NK-92 treated with Interleukin-12 subunit alpha and Interleukin-12 subunit beta, amount 100 ng/mL, for 24 hours (cell line): ENCODE results near the gene BICD1.
"Not testable (repeated sequence)": the region's sequence is repeated elsewhere in the genome, so short reads cannot be mapped to it uniquely, and the experiment has no call there.

ENCODE experiments used
- DNase-seq: peaks from one replicate; lab custom pipeline; 2025; lab: John Stamatoyannopoulos, UW

Gene BICD1

DNA sequence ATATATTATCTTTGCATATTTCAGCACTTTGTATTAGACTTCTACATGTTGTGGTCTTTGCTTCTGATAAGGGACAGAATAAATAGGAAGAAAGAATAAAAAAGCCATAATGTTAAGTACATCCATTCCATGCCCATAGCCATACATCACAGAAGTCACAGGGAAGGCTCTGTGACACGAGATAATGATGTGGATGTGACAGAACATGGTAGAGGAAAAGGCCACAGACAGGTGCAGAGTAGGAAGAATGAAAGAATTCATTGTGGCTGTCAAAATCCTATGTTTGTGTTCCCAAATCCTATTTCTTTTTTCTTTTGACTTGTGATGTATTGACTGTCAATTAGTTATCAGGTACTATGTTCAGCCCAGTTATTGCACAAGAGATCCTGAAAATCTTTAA lies 38.4 kb downstream of the BICD1 start:
- no peak for DNase-seq

DNA sequence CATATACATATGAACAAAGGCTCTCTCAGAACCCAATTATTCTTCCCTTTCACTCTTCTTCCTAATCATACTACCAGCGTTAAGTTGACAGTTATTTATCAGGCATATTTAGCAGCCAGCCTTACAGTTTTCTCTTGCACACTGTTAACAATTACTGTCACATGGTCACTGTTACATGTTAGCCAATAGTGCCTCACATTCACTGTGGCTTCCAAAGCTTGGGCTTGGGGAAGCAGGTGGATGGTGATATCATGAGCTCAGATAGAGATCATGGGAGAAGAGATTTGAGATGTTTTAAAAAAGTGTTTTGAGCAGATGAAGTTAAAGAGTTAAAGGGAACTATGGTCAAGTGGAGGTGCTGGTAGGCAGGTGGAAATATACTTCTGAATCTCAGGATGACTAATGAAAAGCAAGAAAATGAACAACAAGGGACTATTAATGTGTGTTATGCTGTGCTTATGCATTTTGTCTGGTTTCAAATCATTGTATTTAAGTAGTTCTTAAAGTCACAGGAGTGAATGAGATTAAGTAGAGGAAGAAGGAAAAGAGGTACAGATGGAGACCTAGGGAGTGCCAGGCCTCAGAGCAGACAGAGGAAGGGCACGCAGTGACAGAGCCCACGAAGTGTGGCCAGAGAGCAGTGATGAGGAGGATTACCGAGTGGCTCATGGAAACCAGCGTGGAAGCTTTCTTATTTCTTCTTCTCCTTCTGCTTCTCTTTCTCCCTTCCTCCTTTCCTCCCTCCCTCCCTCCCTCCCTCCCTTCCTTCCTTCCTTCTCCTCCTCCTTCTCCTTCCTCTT lies 39.6 kb downstream of the BICD1 start:
- DNase-seq = no peak

DNA sequence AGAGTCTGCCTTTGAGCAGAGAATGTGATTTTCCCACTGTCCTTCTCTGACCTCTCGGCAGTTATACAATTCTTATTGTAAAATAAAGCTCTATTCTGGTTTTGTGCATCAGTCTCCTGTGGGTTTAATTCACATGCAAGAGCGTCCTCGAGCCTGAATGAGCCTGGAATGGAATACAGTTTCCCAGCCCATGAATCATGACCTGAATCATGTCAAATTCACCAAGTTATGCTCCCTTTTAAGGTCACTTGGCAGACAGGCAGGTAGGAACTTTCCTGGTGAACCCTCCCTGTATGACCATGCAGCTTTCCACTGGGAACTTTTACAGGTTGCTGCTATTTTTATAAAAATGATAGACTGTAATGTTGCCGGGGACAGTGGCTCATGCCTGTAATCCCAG lies 41.7 kb downstream of the BICD1 start:
- no peak for DNase-seq

DNA sequence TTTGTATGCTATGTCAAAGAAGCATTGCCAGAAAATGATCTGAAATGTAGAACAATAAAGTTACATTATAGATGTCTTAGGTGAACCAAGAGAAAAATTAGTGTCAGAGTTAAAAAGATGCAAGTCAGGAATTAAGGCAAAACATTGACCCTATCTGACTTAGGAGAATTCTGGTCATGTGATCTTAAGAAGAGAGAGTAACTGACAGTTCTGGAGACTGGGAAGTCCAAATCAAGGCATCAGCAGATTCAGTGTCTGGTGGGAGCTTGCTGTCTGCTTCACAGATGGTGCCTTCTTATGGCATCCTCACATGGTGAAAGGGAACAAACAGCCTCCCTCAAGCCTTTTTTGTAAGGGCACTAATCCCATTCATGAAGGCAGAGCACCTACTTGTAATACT lies 42.8 kb downstream of the BICD1 start:
- DNase-seq = no peak

DNA sequence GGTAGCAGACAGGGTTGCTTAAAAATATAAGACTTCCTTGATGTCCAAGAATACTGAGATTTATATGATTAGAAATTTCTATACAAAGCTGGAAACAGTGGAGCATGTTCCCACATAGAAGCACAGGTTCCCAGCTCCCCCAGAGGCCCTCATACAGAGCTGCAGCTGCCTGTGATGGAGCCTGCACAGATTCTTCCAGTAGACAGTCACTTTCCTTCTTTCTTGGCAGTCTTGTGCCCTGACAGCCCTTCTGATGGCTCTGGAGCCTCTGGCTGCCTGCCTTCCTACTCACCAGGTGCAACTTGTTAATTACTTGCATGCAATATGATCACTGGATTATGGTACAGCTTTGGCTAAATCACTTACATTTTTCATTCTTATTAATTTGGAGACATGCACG lies 44.4 kb downstream of the BICD1 start:
- no peak for DNase-seq

DNA sequence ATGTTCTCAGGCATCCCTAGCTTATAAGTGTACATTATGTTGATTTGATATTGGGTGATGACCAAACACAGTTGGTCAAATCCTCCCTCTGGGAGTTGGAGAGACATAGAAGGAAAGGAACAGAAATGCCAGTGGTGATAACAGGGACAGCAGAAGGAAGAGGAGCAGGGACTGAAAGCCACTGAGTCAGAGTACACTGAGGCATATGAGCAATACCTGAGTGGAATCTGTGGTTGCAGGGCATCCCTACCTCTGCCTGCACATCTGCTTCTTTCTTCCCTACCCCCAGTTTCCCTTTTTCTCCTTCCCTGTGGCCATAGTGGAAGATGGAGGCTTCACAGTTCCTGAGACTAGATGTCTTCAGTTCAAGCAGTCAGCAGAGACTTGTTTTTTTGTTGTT lies 44.9 kb downstream of the BICD1 start:
- no peak for DNase-seq

DNA sequence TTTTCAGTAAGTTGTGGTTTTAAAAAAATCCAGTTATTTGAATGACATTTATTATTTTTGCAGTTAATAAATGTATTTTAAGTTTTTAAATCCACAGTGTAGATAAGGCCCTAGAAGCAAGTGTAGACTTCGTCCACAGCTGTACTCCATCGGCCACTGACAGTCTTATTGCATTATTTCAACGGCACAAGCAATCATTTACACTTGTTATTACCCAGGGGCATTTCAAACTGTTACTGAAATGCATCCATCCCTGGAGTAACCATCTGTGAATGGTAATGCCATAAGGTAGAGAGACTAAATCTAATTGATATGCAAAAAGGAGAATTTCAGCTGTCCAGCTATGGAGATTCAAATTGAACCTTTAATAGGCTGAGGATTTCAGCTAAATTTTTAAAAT lies 48.4 kb downstream of the BICD1 start:
- DNase-seq = no peak

DNA sequence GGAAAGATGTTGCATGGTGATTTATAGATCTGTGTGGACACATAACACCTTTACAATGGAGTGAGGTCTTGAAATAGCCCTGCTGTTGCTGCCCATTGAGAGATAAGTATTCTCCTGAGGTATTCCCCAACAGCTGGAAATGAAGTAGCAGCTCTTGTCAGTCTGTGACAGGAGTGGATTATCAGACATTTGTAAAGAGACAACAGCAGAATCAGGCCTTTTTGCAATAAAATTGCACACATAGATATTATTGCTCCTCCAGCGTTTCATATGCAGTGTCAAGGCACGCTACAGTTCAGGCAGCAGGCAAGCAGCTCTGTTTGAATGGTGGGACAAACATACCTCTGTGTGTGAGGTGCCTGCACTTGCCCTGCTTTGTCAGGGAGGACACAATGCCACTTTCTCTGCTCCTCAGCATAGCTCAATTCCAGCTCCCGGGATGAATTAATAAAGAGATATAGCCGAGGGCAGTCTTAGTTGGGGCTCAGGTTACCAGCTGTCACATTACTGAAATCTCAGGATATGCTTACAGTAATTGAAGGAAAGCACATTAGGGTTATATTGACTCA lies 49.4 kb downstream of the BICD1 start:
- DNase-seq = no peak

DNA sequence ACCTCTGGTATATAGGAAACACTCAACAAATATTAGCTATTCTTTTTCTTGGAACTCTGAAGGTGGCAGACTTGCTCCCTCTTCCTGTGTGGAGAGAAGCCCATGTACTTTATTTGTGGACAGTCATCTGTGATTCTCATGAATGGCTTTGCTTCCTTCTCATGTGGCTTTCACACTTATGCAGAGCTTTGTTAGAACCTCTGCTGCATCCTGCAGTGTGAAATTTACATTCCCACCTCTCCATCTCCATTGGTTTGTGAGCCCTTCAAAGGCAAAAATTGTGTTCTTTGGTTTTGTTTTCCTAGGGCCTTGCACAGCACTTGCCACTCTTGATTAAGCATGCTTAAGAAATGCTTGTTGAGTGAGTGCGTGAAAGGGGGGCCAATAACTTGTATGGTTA lies 51.9 kb downstream of the BICD1 start:
- DNase-seq = no peak

DNA sequence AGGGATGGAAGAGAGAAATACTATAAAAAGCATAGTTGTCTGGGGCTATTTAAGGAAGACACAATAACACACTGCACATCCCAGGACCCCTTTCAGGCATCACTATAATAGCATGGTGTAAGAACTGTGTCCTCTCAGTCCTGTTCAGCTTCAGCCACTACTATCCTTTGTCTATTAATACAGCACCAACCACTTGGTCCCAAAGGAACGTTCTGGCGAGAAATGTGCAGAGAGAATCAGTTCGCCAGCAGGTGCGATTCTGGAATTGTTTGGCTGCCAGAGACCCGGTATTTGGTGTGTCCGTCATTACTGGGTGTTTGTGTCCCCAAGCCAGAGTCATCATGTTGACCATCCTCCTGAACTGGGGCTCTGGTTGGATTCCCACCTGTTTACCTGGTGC lies 52.7 kb downstream of the BICD1 start:
- DNase-seq = no peak

DNA sequence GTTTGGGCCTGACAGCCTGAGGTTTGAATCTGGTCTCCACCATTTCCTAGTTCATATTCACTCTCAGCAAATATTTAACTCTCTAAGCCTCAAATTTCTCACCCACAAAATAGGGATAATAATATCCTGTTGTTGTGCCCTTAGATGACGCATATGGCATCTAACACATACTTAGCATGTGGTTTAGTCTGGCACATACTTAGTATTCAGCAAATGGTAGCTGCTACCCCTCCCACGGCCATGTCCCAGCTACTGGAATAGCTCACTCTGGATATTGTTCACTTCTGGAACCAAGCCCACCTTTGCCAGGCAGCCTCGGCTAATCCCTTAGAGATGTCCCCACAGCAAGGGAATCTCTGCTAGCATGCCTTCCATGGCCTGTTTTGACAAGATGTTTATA lies 53.3 kb downstream of the BICD1 start:
- DNase-seq = no peak

DNA sequence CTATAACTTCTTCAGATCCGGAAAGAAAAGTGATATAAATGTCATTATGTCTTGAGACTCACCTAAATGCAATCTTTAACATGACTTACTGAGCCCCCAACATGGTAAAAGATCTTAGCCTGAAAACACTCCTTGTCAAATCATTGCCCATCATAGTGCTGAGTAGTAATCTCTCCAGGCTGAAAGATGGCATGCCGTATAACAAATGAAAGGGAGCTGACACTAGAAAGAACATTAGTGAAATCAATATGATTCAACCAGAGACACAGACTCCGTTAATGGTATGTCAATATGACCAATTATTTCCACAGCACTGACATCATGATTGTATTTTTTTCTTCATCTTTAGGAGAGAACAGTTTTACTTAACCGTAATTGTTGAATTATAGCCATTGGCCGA lies 54.4 kb downstream of the BICD1 start:
- DNase-seq = no peak

DNA sequence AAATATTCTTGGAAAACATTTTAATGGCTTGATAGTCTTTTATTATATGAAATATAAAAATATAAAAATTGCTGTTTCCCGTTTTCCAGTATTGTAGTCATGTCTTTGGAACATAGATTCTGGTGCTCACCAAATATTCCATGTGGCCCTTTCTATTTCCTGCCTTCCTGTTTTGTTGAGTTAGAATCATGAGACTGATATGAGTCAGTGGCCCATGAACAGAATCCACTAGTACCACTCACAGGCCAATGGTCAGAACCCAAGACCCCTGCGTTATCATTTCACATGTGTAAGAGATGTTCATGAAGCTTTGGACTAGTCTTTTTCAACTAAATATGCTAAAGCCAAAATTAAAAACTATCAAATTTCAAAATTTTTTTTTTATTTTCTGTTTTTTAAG lies 56.9 kb downstream of the BICD1 start:
- DNase-seq = no peak

DNA sequence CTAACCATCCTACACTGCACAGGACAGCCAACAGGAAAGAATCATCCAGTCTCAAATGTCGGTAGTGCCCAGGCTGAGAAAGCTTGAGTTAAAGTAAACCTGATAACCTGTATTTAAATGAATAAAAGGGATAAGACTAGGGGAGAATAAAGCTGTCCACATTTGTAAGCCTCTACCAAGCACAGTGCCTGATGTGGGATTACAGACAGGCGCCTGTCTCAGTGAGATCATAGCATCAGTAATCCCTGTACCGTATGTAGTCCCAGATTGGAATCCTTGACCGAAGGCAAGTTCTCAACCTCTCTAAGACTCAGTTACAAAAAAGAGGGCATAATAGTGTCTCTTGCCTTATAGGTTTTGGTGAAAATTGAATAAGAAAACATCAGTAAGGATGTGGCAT lies 59.9 kb downstream of the BICD1 start:
- no peak for DNase-seq

DNA sequence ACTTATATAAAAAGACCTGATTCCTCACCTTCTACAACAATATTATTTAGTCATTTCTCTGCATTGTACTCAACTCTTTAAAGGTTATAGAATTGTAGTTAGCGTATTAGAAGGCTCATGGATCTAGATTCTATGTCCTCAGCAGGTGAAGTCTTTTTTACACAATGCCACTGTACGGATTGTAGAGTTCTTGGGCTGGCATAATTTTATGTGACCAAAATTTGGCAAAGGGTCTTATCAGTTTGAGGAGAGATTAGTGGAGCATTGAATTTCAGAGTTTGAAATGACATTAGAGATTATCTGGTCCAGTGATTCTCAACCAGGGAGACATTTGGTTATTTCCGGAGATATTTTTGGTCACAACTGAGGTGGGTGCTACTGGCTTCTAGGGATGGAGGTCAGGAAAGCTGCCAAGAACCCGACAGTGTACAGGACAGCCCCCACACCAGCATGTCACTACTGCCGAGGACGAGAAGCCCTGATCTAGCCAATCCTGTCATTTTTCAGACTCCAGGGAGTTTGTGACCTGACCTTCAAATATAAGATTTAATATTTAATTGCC lies 63.9 kb downstream of the BICD1 start:
- no peak for DNase-seq

DNA sequence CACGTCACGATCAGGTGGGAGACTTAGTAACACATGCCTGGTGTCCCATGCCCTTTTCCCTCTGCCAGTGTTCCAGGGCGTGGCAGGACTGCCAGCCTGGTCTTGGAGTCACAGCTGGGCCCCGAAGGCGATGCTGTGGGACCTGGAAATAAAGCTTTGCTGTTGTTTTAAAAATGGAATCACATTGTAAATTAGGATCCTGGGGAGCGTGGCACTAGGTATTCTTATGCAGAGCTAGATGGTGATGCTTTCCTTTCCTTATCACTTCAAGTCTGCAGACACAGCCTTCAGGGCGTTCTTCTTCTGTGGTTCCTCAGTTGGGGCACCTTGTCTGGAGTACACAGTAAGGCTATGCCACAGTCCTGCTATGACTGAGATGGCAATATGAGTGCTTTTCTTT lies 64.6 kb downstream of the BICD1 start:
- DNase-seq = no peak

DNA sequence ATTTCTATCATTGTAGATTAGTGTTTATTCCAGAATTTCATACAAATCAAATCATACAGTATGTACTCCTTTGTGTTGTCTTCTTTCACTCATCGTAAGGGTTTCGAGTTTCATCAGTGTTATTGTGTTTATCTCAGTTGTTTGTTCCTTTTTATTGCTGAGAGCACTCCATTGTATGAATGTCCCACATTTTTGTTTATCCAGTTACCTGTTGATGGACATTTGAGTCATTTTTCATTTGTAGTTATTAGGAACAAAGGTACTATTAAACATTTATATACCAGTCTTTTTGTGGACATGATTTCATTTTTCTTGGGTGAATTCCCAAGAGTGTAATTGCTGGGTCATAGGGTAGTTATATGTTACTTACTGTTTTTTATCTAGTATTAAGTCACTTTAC lies 70.0 kb downstream of the BICD1 start:
- no peak for DNase-seq

DNA sequence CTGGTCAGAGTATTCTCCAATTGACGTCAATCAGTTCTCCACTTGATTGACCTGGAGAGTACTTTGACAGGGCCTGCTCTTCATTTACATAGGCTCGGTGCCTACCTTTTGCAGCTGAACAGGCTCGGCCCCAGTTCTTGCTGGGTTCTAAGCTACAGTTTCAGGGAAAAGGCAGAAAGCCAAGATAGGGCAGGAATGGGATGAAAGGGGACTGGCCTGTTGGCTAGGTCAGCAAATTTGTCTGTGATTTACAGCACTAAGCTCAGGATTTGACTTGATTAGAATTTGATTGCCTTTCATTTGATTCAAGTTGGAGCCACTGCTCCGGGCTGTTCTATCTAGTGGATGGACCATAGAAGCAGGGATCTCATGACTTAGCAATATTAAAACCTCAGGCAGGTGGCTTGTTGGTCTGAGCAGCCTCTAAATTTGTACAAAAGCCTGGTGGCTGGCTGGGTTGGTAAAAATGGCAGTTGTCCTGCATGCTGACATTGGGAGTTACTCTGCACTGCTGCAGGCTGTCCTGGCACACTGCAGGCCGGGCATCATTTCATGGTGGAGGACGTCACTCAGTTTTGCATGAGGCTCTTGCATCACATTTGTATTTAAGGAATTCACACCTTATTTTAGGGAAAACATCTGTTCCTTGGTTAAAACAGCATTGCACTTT lies 71.8 kb downstream of the BICD1 start:
- no peak for DNase-seq

DNA sequence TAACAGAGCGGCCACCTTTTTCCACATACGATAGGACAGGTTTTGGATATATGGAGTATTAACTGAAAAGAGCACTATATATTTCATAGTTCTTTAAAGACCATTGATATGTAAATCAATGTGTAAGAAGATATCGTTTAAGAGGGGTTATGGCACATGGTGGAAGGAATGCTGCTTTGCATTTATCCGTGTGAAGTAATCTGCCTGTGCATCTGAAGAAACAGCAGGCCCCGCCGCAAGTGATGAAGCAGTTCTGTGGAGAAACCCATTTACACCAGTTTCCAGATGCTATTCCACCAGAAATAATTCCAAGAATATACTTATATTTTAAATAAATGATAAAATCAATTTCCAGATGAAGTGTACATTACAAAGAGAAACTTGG lies 72.4 kb downstream of the BICD1 start:
- no peak for DNase-seq

DNA sequence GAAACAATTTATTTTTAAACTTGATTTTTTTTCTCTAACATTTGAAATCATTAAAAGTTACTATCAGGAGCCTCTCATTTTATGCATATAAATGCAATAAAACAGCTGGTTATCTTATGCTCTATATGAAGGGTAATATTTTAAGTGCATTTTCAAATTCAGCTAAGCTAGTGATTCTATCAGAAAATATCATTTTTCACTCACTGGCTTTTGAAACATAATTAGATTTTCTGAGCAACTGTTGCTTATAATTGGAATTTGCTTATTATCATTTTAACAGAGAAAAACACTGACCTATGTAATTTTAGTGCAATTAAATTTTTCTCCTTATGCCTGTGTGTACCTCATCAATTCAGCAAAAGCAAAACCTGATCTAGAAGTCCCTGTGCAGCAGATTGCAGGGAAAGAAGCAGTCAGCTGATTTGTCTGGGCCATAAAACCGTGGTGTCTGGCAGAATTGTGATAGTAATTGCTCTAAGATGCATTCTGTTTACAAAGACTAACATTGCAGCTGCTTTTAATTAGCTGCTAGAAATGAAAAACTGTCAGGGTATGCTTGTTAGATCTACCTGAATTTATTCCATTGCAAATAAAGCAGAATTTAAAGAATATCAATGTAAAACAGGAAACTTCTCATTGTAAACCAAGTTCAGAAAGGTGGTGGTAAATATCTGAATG lies 75.0 kb downstream of the BICD1 start:
- DNase-seq = no peak

DNA sequence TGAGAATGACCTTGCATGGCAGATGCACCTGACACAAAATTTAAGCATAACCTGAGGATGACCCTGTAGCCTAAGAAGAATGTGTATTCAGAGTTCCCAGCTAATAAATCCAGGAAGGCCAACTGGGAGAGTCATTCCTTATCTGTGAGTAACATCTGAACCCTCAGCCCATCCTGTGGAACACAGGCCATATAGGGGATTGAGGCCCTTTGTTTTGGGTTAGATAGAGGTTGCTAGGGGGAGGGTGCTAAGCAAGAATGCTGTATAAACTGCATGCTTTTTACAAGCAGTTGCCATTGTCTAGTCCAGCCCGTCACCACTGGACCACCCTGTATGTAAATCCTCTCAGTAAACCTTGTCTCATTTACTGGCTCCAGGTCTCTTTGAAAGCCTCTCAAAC lies 77.0 kb downstream of the BICD1 start:
- DNase-seq = no peak

DNA sequence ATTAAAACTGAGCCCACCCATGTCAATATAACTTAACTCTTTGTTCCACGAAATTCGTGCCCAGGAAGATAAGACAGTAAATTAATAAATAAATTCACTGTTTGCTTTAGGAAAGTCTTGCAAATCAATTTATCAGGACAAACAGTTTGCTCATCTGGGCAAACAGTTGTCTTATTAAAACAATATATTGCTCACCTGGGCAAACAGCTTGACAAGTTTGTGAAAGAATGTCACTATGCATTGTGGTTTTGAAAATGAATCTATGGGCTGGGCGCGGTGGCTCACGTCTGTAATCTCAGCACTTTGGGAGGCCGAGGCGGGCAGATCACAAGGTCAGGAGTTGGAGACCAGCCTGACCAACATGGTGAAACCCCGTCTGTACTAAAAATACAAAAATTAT lies 80.5 kb downstream of the BICD1 start:
- DNase-seq = not testable (repeated sequence)

DNA sequence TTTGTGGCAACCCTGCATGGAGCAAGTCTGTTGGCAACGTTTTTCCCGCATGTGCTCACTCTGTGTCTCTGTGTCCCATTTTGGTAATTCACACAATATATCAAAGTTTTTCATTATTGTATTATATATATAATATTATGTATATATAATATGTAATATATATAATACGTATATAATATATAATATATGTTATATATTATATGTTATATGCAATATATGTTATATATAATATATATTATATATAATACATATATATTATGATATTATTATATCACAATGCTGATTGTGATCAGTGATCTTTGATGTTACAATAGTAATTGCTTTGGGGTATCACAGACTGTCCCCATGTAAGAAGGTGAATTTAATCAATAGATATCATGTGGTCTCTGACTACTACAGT lies 84.8 kb downstream of the BICD1 start:
- DNase-seq = no peak
